ENCODE results near the gene SEC22C. TPM values are rescaled to one million over a fixed set of nuclear protein-coding genes. Genes with fewer than 3 reads are reported as not detected.

The SEC22C gene
- total and polyA plus RNA-seq, 2 donors (not counting 1 experiment from before 2014, with no cell fraction given): 19.2 to 44.8 TPM

GRCh38 chr3:42510325-42510724 lies 71.4 kb downstream of the SEC22C start:
- DNase-seq: no peak
- Histone ChIP-seq H2AFZ (ENCODE audit: insufficient read depth, low read depth, low read length, poor library complexity, severe bottlenecking) (no peak overlapping the region), H3K9ac (ENCODE audit: low read length) (no peak overlapping the region), H3K4me1 (ENCODE audit: control insufficient read depth in 2 of 2, insufficient read depth in 2 of 2, low read length in 2 of 2) (peaks cover 9 to 10% of the 10 kb centered on the region in 2 donors), H3K27ac (ENCODE audit: low read length in 2 of 2) (no peak overlapping the region), H3K4me2 (replicated peaks; ENCODE audit: low read depth, low read length, poor library complexity, severe bottlenecking) (no peak overlapping the region), H3K9me3 (ENCODE audit: control extremely low read depth in 1 of 3, control insufficient read depth in 2 of 3, insufficient read depth in 1 of 3, low read length in 2 of 3) (no peaks in the 10 kb centered on the region), H3K36me3 (replicated peaks in 1 of 2; ENCODE audit: control extremely low read depth in 1 of 2, control insufficient read depth in 1 of 2, extremely low read depth in 1 of 2, insufficient read depth in 2 of 2, low read length in 1 of 2) (no peaks in the 10 kb centered on the region), H3K4me3 (ENCODE audit: control extremely low read depth in 1 of 5, extremely low read depth in 1 of 5, insufficient read depth in 1 of 5, low read depth in 2 of 5, low read length in 4 of 5) (no peak overlapping the region), H3K79me2 (ENCODE audit: control insufficient read depth, insufficient read depth, low read length) (no peaks in the 10 kb centered on the region), H3K27me3 (replicated peaks in 1 of 4; ENCODE audit: control extremely low read depth in 1 of 4, control insufficient read depth in 3 of 4, insufficient read depth in 4 of 4, low read length in 3 of 4) (peaks cover 0 to 4% (median 1%) of the 10 kb centered on the region in 4 experiments), H4K20me1 (ENCODE audit: control insufficient read depth, insufficient read depth, low read length, poor library complexity, severe bottlenecking) (no peaks in the 10 kb centered on the region)
- Mint-ChIP-seq H3K27ac (no peak overlapping the region), H3K4me1 (peaks cover 12% of the 10 kb centered on the region), H3K9me3 (ENCODE audit: insufficient read depth) (no peaks in the 10 kb centered on the region), H3K27me3 (no peaks in the 10 kb centered on the region), H3K4me3 (no peak overlapping the region)
- intact Hi-C loops (cut with micrococcal nuclease): no loop called here
- WGBS (ENCODE audit: insufficient coverage): 93% methylated on average over 4 of the region's 4 CpGs
- CTCF ChIA-PET: interaction anchor here (0.9 kb wide), 1 partner anchor 9 kb away, joined by 3 read pairs; no protein-coding TSS in a partner anchor
- no peak for ATAC-seq (ENCODE audit: low read depth)
- no peak for TF ChIP-seq EZH2 (IDR thresholded peaks at IDR 0.05; ENCODE audit: borderline replicate concordance, insufficient read depth, low read depth, low read length, poor library complexity, severe bottlenecking)
- TF ChIP-seq CTCF (IDR thresholded peaks at IDR 0.05): no peak
- POLR2A ChIA-PET: no interaction called here

GRCh38 chr3:42509111-42509510 lies 72.7 kb downstream of the SEC22C start:
- CTCF ChIA-PET: interaction anchor here (1.0 to 1.6 kb wide), 3 partner anchors 10 to 65 kb away, joined by 3 to 4 read pairs (median 4); no protein-coding TSS in a partner anchor

More at GRCh38 chr3:42509111-42509510, 72.7 kb downstream of the SEC22C start:
- H3K9me3 ChIP-seq (ENCODE audit: control extremely low read depth in 1 of 3, control insufficient read depth in 2 of 3, insufficient read depth in 1 of 3, low read length in 2 of 3): no peaks in the 10 kb centered on the region
- no peaks in the 10 kb centered on the region for H4K20me1 ChIP-seq (ENCODE audit: control insufficient read depth, insufficient read depth, low read length, poor library complexity, severe bottlenecking)
- H3K27ac ChIP-seq (ENCODE audit: low read length in 2 of 2): no peak overlapping the region
- TF ChIP-seq EZH2 (IDR thresholded peaks at IDR 0.05; ENCODE audit: borderline replicate concordance, insufficient read depth, low read depth, low read length, poor library complexity, severe bottlenecking) (no peak), CTCF (IDR thresholded peaks at IDR 0.05) (no peak)
- H3K9ac ChIP-seq (ENCODE audit: low read length): no peak overlapping the region
- no peak overlapping the region for H2AFZ ChIP-seq (ENCODE audit: insufficient read depth, low read depth, low read length, poor library complexity, severe bottlenecking)
- H3K4me2 ChIP-seq (replicated peaks; ENCODE audit: low read depth, low read length, poor library complexity, severe bottlenecking): no peak overlapping the region
- no peaks in the 10 kb centered on the region for H3K36me3 ChIP-seq (replicated peaks in 1 of 2; ENCODE audit: control extremely low read depth in 1 of 2, control insufficient read depth in 1 of 2, extremely low read depth in 1 of 2, insufficient read depth in 2 of 2, low read length in 1 of 2)
- H3K4me1 ChIP-seq (ENCODE audit: control insufficient read depth in 2 of 2, insufficient read depth in 2 of 2, low read length in 2 of 2): peaks cover 9 to 10% of the 10 kb centered on the region in 2 donors
- Mint-ChIP-seq H3K4me3 (no peak overlapping the region), H3K4me1 (peaks cover 12% of the 10 kb centered on the region), H3K27ac (no peak overlapping the region), H3K9me3 (ENCODE audit: insufficient read depth) (no peaks in the 10 kb centered on the region), H3K27me3 (no peaks in the 10 kb centered on the region)
- ATAC-seq (ENCODE audit: low read depth) (no peak), DNase-seq (no peak)
- intact Hi-C loops (cut with micrococcal nuclease): no loop called here
- POLR2A ChIA-PET: no interaction called here
- 100% methylated on average over 2 of the region's 3 CpGs for WGBS (ENCODE audit: insufficient coverage)
- peaks cover 0 to 4% (median 1%) of the 10 kb centered on the region in 4 experiments for H3K27me3 ChIP-seq (replicated peaks in 1 of 4; ENCODE audit: control extremely low read depth in 1 of 4, control insufficient read depth in 3 of 4, insufficient read depth in 4 of 4, low read length in 3 of 4)
- no peak overlapping the region for H3K4me3 ChIP-seq (ENCODE audit: control extremely low read depth in 1 of 5, extremely low read depth in 1 of 5, insufficient read depth in 1 of 5, low read depth in 2 of 5, low read length in 4 of 5)
- H3K79me2 ChIP-seq (ENCODE audit: control insufficient read depth, insufficient read depth, low read length): no peaks in the 10 kb centered on the region

All from B cell (primary cell).